Kidney epithelial cell (primary cell): ENCODE results near the gene AANAT. TPM values are rescaled to one million over a fixed set of nuclear protein-coding genes. Genes with fewer than 3 reads are reported as not detected.

Experiments used
- DNase-seq: peaks from one replicate; pipeline ENCODE4 v3.0.0-alpha.2; 2010; ENCODE audit warnings: low read depth
- H3K27me3 ChIP-seq: 2 replicates; pipeline ENCODE4 v1.6.0; 2011; ENCODE audit warnings: low read length; ENCODE audit not compliant: control insufficient read depth, insufficient read depth
- H3K36me3 ChIP-seq: 2 replicates; pipeline ENCODE4 v1.5.1; 2011; ENCODE audit warnings: low read length; ENCODE audit not compliant: control insufficient read depth, insufficient read depth
- H3K4me3 ChIP-seq: 2 replicates; pipeline ENCODE4 v1.5.1; 2011; ENCODE audit warnings: low read depth, mild to moderate bottlenecking, control low read depth, low read length
- total RNA-seq: library from RNA; depleted of rRNA; stranded (reverse); fragments of >200 nt; gene quantifications from 2 replicates; pipeline ENCODE4 v1.2.3, GENCODE V29; 2015
- TF ChIP-seq, protein P1 (sequence below): IDR thresholded peaks from 2 replicates; pipeline ENCODE4 v1.5.1; 2011; ENCODE audit warnings: mild to moderate bottlenecking, moderate library complexity, low read length, control low read depth, inconsistent platforms; ENCODE audit not compliant: insufficient read depth, poor library complexity, severe bottlenecking

The AANAT gene
- total RNA-seq, 1 donor from 2014 or later: not detected

DNA sequence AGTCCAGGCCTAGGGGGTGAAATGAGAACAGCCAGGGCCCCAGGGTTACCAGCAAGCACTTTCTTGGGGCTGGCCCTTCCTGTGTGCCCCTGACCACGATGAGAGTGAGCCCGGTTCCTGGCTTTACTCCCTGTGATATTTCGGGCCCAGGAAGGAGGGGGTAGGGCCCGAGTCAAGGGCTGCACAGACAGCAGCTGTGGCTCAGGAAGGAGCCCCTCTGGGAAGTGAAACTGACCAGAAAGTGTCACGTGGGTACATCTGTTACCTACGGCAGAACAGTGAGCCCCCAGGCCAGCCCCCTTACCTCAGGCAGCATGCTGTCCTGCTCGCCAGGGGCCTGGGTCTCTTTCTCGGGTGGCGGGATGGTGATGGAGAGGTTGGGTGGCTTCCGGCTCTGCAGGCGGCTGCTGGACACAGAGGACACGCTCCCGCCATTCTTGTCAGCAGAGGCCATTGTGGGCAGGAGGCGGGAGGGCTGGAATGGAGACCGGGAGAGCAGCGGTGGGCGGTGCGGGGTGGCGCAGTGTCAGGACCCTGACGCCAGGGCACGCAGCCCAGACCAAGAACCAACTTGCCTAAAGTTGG is 13.8 kb downstream of the AANAT start:
- Histone ChIP-seq H3K27me3 (no peaks in the 10 kb centered on the region), H3K36me3 (peaks cover 2% of the 10 kb centered on the region), H3K4me3 (no peak overlapping the region)
- TF ChIP-seq, protein P1, sequence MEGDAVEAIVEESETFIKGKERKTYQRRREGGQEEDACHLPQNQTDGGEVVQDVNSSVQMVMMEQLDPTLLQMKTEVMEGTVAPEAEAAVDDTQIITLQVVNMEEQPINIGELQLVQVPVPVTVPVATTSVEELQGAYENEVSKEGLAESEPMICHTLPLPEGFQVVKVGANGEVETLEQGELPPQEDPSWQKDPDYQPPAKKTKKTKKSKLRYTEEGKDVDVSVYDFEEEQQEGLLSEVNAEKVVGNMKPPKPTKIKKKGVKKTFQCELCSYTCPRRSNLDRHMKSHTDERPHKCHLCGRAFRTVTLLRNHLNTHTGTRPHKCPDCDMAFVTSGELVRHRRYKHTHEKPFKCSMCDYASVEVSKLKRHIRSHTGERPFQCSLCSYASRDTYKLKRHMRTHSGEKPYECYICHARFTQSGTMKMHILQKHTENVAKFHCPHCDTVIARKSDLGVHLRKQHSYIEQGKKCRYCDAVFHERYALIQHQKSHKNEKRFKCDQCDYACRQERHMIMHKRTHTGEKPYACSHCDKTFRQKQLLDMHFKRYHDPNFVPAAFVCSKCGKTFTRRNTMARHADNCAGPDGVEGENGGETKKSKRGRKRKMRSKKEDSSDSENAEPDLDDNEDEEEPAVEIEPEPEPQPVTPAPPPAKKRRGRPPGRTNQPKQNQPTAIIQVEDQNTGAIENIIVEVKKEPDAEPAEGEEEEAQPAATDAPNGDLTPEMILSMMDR: no peak
- DNase-seq: no peak

- Histone ChIP-seq H3K27me3 (no peaks in the 10 kb centered on the region), H3K4me3 (no peak overlapping the region), H3K36me3 (no peaks in the 10 kb centered on the region)
- TF ChIP-seq, protein P1: no peak
- DNase-seq: no peak
Observed at GRCh38 chr17:76484228-76484725, 16.9 kb downstream of the AANAT start.

DNA sequence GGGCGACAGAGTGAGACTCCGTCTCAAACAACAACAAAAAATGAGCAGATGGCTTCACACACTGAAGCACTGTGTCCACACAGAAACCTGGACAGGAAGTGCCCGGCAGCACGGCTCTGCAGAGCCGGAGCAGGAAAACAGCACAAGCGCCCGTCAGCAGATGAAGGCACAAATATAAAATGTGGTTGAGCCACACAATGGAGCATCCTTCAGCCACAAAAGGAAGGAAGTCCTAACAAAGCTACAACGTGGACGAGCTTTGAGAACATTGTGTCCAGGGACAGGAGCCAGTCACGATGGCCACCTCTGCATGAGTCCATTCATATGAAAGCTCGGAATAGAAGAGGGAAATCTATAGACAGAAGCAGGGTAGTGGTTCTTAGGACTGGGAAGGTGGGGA is 18.2 kb downstream of the AANAT start:
- H3K4me3 ChIP-seq: no peak overlapping the region
- no peak for DNase-seq
- H3K36me3 ChIP-seq: no peaks in the 10 kb centered on the region
- H3K27me3 ChIP-seq: no peaks in the 10 kb centered on the region
- TF ChIP-seq, protein P1: no peak

DNA sequence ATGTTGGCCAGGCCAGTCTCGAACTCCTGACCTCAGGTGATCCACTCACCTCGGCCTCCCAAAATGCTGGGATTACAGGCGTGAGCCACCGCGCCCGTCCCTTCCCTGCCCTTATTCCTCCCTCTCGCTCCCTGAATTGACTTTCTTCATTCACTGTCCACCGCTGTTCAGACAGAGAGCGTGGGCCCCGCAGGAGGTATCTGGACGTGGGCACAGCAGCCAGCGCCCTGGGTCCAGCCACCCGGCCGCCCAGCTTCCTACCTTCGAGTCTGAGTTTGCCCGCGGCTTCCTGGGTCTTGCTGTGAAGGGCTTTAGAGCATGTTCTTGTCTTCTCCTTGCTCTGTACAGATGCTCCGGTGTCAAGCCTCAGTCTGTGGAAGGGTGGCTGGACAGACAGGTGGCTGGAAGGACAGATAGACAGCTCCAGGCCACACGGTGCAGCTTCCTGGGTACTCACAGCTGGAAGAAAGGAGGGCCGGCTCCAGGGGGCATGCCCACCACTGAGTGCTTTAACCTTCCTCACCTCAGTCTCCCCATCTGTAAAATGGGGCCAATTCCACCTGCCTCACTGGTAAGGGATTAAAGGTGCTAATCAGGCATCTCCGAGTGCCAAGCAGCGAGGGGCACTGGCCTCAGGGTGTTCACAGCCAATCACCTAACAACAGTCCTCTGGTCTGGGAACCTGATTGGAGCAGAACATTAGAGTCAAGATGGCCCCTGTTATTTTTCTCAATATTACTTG is 20.2 kb downstream of the AANAT start:
- Histone ChIP-seq H3K4me3 (no peak overlapping the region), H3K36me3 (no peaks in the 10 kb centered on the region), H3K27me3 (no peaks in the 10 kb centered on the region)
- TF ChIP-seq, protein P1: no peak
- no peak for DNase-seq

DNA sequence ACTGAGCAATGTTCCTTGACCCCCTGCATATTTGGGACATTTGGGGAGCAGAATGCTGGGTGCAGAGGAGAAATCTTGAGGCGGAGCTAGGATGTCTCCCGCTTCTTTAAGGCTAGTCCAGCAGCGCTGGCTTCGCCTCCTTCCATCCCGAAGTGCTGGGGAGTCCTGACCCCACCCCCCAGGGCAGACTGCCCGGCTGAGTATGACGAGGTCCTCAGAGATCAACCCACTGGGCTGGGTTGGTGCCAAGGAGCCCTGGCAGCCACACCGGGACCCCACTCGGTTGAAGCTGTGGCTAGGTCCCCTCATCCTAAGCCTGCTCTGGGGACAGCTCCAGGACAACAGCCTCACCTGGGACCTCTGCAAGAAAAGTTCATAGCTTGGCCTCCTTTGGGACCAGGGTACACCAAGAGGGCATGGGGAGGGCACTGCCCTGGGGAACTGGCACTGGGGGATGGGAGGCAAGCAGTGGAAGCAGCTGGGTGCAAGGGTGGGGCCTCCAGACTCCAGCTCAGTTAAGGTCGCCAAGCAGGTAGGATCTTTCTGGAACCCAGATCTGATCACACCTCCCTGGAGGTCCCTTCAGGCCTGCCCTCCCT is 22.8 kb downstream of the AANAT start:
- Histone ChIP-seq H3K27me3 (no peaks in the 10 kb centered on the region), H3K36me3 (peaks cover 1% of the 10 kb centered on the region), H3K4me3 (no peak overlapping the region)
- TF ChIP-seq, protein P1: no peak
- DNase-seq: no peak
